Fibroblast of mammary gland (primary cell): ENCODE data around the gene SYNJ2.

Experiments used
- DNase-seq: peaks from one replicate; pipeline ENCODE4 v3.0.0-alpha.2; 2010; ENCODE audit warnings: low read depth
- H3K4me3 ChIP-seq: 2 replicates; pipeline ENCODE4 v1.5.1; 2011; ENCODE audit warnings: low read depth, mild to moderate bottlenecking, low read length, moderate library complexity; ENCODE audit not compliant: control insufficient read depth
- TF ChIP-seq, protein P1 (sequence below): conservative IDR thresholded peaks from 2 replicates; pipeline ENCODE4 v1.5.1; 2011; ENCODE audit warnings: low read depth, low read length, inconsistent platforms; ENCODE audit not compliant: control insufficient read depth, insufficient read depth

Gene SYNJ2

GRCh38 chr6:157996201-157996712, 14.6 kb downstream of the SYNJ2 start:
- no peak for DNase-seq
- H3K4me3 ChIP-seq: no peak overlapping the region
- TF ChIP-seq, protein P1, sequence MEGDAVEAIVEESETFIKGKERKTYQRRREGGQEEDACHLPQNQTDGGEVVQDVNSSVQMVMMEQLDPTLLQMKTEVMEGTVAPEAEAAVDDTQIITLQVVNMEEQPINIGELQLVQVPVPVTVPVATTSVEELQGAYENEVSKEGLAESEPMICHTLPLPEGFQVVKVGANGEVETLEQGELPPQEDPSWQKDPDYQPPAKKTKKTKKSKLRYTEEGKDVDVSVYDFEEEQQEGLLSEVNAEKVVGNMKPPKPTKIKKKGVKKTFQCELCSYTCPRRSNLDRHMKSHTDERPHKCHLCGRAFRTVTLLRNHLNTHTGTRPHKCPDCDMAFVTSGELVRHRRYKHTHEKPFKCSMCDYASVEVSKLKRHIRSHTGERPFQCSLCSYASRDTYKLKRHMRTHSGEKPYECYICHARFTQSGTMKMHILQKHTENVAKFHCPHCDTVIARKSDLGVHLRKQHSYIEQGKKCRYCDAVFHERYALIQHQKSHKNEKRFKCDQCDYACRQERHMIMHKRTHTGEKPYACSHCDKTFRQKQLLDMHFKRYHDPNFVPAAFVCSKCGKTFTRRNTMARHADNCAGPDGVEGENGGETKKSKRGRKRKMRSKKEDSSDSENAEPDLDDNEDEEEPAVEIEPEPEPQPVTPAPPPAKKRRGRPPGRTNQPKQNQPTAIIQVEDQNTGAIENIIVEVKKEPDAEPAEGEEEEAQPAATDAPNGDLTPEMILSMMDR: no peak

DNA sequence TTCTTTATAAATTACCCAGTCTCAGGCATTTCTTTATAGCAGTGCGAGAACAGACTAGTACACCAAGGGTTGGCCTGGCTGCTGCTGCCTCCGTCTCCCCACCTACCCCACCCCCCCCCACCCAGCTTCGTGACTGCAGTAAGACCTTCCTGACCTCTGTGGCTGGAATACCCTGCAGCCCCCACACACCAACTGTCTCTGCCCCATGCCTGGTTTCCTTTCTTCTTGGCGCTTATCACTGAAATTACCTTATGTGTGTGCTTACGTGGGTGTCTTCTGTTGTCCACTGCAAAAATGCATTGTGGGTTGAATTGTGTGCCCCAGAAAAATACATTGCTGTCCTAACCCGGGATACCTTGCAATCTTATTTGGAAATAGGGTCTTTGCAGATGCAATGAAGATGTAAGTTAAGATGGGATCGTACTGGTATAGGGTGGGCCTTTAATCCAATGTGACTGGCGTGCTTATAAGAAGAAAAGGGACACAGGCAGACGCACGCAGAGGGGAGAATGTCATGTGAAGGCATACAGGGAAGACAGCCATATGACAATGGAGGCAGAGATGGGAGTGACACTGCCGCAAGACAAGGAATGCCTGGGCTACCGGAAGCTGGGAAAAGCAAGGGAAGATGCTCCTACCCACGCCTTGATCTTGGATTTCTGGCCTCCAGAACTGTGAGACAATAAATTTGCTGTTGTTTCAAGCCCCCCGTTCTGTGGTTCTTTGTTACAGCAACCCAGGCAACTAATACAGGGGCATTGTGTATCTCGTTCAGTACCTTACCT, 15.4 kb downstream of the SYNJ2 start:
- no peak for DNase-seq
- TF ChIP-seq, protein P1: no peak
- H3K4me3 ChIP-seq: no peak overlapping the region

DNA sequence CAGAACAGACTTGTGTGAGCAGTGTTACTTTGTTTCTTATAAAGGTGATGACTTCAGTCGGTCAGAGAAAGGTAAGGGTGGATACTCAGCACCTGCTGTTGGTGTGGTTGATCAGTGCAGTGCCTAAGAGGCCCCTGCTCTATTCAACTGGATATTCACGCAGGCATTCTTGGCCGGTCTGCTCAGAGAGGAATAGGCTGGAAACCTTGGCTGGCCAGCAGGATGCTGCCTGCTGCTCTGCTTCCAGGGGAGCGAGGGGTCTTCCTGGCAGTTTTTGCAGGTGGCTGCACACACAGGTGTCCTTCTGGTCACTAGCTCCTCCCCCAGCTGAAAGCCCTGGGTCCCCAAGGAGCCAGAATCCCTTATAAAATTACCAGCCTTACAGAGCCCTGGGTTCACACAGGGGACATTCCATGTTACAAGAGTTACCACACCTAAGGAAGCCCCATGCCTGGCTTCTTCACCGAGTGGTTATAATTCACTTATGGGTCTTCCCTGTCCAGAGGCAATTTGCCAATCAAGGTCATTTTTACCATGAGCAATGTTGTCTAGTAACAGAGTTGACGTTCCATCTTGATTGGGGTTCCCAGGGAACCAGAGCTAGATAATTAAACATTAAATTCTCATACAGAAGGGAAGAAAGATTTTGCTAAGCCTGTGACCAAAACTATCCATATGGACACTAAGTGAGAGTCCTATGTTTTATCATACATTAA, 16.4 kb downstream of the SYNJ2 start:
- no peak overlapping the region for H3K4me3 ChIP-seq
- DNase-seq: no peak
- TF ChIP-seq, protein P1: no peak

- no peak overlapping the region for H3K4me3 ChIP-seq
- no peak for DNase-seq
- TF ChIP-seq, protein P1: no peak
These were observed 17.1 kb downstream of the SYNJ2 start for GRCh38 chr6:157998707-157999167.

DNA sequence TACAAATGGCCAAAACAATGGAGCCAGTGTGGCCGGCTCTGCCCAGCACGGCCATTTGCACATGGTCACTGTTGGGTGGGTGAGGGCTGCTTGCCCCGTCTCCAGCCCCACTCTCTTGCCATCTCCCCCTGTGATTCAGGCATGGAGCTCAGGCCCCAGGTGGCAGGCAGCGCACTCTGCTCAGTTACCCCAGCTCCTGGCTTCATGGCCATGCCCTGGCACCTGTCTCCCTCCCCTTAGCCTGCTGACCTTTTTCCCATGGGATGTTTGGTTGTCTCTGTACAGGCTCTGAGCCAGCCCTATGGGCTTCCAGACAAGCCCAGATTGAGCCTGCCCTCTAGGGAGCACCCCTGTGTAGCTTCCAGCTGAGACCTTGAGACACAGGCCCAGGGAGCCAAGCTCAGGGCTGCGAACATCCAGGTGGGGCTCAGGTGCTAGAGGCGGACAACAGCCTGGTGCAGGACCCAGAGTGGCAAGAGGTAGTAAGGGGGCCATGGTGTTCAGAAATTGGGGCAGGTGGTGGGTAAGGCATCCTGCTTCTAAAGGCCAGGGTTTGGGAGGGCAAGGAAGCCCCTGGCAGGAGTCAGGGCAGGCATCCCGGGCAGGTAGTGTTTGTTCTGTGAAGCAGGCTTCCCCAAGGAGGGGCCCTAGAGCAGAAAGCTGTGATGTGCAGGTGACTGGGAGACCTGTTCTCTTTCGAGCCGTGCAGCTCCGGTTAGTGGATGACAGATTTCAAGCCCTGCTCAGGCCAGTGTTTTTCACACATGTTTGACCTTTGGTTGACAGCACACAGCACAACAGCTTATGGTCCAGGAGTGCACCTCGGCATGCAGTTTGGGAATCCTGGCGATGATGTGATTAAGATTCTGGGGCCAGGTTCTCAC, 17.7 kb downstream of the SYNJ2 start:
- TF ChIP-seq, protein P1: no peak

More for the DNA sequence above, 17.7 kb downstream of the SYNJ2 start:
- DNase-seq: no peak
- H3K4me3 ChIP-seq: no peak overlapping the region
